GM19463 (cell line): ENCODE data around the gene KRTAP1-1.
"Not testable (repeated sequence)": the region's sequence is repeated elsewhere in the genome, so short reads cannot be mapped to it uniquely, and the experiment has no call there.

Experiments used
- ATAC-seq: cut with Tn5 transposase; IDR thresholded peaks from one replicate; pipeline ENCODE4 v1.9.1; 2021; ENCODE audit warnings: mild to moderate bottlenecking, moderate library complexity; ENCODE audit not compliant: unreplicated experiment

KRTAP1-1 gene

GRCh38 chr17:41057547-41057946 lies 16.3 kb upstream of the KRTAP1-1 start:
- no peak for ATAC-seq

- not testable (repeated sequence) for ATAC-seq
Observed at GRCh38 chr17:41055130-41055529, 13.9 kb upstream of the KRTAP1-1 start, which contains the start of gene KRTAP2-2. Gene KRTAP2-2, minus strand, starts transcription at chr17:41055230. Its CDS starts 19 bp downstream, at chr17:41055211.

- ATAC-seq: not testable (repeated sequence)
Observed at GRCh38 chr17:41054556-41054955, 13.3 kb upstream of the KRTAP1-1 start.

- no peak for ATAC-seq
Observed at GRCh38 chr17:41054025-41054424, 12.8 kb upstream of the KRTAP1-1 start.

DNA sequence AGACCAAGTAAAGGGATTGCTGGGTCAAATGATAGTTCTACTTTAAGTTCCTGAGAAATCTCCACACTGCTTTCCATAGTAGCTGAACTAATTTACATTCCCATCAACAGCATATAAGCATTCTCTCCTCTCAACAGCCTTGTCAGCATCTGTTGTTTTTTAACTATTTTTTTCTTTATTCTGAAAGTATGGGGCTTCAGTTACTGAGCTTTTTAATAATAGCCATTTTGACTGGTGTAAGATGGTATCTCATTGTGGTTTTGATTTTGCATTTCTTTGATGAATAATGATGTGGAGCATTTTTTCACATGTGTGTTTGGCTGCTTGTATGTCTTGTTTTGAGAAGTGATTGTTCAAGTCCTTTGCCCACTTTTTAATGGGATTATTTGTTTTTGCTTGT lies 11.3 kb upstream of the KRTAP1-1 start:
- no peak for ATAC-seq

GRCh38 chr17:41049110-41049509 lies 7.9 kb upstream of the KRTAP1-1 start:
- ATAC-seq: no peak

DNA sequence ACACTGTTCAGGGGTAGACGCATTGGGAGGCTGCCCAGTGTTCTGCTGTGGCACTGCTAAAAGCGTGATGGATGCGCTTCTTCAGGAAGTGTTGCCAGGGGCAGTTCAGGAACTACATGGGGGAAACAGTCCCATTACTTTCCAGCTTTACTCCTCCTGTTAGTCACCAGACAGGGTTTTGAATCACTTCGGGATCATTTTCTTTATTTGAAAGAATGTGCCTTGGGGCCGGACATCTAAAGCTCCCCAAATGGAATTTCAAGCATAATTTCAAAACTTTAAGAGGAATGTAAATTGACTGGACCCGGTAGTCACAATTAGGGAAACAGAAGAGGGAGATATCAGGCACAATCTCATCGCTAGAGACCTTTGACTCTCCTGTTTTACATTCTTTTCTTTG lies 7.2 kb upstream of the KRTAP1-1 start:
- no peak for ATAC-seq

DNA sequence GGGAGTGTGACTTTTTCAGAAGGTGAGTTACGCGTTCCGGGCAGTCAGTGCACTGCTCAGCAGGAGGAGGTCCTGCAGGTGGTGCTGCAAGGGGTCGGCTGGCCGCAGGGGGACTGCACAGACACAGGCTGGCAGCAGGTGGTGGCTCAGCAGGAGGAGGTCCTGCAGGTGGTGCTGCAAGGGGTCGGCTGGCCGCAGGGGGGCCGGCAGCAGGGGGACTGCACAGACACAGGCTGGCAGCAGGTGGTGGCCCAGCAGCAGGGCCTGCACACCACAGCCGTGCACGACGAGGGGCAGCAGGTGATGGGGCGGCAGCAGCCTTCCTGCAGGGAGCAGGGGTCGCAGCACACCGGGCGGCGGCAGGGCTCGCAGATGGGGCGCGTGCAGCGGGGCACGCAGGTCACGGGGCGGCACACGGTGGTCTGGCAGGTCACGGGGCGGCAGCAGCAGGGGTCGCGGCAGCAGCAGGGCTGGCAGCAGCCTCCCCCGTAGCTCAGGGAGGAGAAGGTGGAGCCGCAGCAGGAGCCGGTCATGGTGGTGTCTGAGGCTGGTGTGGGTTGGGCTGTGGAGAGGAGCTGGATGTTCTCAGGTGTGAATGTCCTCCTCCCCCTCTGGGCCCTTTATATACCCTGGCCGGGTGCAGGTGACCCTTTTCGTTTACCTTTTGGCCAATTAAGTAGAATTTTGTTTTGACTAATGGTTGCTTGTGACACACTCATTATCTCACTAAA lies 5.7 kb upstream of the KRTAP1-1 start, which contains the start of gene KRTAP2-1:
Gene KRTAP2-1, minus strand, starts transcription at position 582 of the 731 bp plus-strand sequence. Its CDS starts 49 bp downstream, at position 533.
- not testable (repeated sequence) for ATAC-seq

DNA sequence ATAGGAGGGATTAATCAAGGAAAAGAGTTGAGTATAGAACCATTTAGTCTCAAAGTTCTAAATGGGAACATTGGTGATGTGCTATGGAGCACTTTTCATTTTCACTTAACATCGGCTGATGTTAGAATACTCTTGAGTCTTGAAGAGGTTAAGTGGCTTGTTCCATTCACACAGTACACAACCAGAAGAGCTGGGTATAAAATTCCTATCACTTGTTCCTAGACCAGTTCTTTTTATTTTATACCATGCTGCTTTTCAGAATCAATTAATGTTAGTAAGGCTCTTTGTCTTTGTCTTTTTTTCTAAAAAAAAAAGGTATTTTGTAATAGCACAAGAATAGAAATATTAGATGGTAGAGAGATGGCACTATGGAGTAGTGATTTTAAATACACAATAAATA lies 1.7 kb upstream of the KRTAP1-1 start:
- no peak for ATAC-seq

DNA sequence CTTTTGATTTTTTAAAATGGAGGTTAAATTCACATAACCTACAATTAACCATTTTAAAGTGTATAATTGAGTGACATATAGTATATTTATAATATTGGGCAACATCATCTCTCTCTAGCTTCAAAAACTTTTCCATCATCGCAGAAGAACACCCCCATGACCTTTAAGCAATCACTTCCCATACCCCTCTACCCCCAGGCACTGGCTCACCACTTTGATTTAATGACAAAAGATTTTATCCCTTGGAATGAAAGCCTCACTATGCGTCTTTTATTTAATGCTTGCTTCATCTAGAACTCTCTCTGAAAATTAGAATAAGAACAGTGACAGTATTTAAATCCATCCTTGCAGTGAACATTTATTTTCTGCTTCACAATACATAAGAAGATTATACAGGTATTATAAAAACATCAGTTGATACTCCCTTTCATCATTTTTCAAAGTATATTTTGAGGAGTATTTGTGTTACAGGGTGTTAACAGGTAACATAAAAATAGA lies 3.3 kb downstream of the KRTAP1-1 start:
- no peak for ATAC-seq

DNA sequence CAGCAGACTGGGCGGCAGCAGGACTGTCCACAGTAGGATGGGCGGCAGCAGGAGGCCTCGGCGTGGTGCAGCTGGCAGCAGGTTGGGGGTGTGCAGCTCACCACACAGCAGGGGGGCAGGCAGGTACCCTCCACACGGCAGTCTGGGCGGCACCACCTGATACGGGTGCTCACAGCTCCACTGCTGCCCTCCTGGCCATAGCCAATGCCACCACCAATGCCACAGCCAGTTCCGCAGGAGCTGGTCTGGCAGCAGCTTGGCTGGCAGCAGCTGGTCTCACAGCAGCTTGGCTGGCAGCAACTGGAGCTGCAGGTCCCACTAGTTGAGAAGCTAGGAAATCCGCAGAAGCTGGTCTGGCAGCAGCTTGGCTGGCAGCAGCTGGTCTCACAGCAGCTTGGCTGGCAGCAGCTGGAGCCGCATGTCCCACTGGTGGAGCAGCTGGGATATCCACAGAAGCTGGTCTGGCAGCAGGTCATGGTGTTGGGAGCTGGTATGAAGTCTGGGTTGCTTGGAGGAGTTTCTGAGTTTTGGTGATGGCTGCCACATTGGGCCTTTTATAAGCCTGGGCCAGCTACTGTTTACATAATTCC lies 6.8 kb downstream of the KRTAP1-1 start, which contains the start of gene KRTAP1-3:
Gene KRTAP1-3, minus strand, starts transcription at position 529 of the 590 bp plus-strand sequence. Its CDS starts 53 bp downstream, at position 476.
- ATAC-seq: not testable (repeated sequence)

GRCh38 chr17:41029633-41030245 lies 11.5 kb downstream of the KRTAP1-1 start, which contains the start of gene KRTAP1-4:
Gene KRTAP1-4, minus strand, starts transcription at chr17:41030195. Its CDS starts 117 bp downstream, at chr17:41030078.
- no peak for ATAC-seq

GRCh38 chr17:41026715-41027471 lies 14.4 kb downstream of the KRTAP1-1 start, which contains the start of gene KRTAP1-5:
Gene KRTAP1-5, minus strand, starts transcription at chr17:41027208. Its CDS starts 53 bp downstream, at chr17:41027155.
- ATAC-seq: no peak

DNA sequence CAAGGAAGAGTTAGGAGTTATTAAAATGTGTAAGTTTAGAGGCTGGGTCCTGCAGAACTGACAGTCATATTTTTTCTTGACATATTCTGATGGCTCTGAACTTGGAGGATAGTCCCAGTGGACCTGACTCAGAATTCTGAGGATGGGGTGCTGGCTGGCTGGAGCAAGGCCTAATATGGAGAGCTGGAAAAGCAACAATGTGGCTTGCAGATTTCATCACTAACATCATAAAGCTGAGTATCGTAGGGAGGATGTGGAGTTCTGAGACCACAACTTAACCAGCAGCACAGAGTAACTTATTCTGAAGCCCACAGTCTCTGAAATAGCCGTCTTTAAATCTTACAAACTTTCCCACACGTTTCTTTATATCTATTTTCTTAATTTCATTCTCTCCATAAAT lies 16.6 kb downstream of the KRTAP1-1 start:
- ATAC-seq: no peak

GRCh38 chr17:41020336-41020735 lies 20.9 kb downstream of the KRTAP1-1 start:
- ATAC-seq: no peak

GRCh38 chr17:41019415-41019814 lies 21.8 kb downstream of the KRTAP1-1 start:
- ATAC-seq: no peak

DNA sequence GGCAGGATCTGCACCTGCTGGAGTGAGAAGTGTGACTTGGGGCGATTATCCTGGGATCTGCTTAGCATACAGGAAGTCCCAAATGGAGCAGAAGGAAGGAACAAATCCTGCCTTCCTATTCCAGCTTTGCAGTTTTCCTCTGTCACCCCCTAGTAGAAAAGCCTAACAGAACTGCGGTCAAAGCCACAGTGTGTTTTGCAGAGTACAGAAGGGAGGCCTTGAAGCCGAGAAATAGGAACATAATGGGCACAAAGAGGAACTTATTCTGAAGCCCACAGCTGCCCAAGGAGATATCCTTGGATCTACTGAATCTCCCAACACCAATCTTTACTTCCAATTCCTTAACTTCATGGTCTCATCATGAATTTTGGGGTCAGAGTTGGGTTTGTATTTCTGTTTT lies 22.7 kb downstream of the KRTAP1-1 start:
- ATAC-seq: no peak

DNA sequence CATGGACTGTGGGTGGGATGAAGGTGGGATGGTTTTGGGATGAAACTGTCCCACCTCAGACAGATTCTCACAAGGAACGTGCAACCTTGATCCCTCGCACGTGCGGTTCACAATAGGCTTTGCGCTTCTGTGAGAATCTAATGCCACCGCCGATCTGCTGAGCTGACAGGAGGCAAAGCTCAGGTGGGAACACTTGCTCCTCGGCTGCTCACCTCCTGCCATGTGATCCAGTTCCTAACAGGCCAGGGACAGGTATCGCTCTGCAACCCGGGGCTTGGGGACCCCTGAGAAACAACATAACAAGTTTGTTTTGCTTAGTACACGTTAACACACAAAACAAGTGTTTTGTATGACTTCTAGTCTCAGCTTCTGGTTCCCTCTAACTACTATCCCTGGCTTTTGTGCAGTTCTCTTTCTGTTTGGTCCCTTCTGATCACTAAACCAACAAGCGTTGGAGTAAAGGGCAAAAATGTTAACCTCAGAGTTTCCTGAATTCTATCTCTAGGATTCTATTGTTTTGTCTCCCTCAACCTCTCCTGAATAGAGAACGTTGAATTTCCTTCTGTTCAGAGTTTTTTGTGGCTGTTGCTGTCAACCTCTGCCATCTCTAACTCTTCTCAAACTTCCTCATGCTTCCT lies 24.6 kb downstream of the KRTAP1-1 start:
- no peak for ATAC-seq

GRCh38 chr17:41015454-41015853 lies 25.8 kb downstream of the KRTAP1-1 start:
- ATAC-seq: no peak

DNA sequence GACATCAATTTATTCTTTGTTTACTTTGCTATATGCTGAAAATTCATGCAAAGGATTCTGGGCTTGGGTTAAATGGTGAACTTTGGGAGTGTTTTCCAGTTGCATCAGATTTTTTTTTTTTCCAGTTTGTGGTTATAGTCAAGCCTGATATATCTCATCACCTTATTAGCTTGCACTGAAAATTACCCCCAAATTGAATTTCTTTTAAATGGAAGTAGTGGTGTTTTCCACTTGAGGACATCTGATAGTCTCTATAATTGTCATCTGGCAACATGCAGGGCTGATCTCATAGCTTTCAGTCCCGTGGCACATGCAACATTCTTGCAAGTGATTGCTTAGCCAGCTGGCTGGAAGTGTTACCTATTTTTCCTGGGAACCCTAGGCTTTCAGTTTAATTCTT lies 27.6 kb downstream of the KRTAP1-1 start:
- no peak for ATAC-seq
